NCI-H2196 treated with DMSO at 0.1 percent for 48 hours (cell line): ENCODE results near the gene TMF1.
A peak's percentile ranks its signal among the peaks of the same experiment; 100 is the strongest.

Experiments
- DNase-seq: peaks from one replicate; lab custom pipeline; 2025; ENCODE audit not compliant: unreplicated experiment; lab: John Stamatoyannopoulos, UW

The TMF1 gene

DNA sequence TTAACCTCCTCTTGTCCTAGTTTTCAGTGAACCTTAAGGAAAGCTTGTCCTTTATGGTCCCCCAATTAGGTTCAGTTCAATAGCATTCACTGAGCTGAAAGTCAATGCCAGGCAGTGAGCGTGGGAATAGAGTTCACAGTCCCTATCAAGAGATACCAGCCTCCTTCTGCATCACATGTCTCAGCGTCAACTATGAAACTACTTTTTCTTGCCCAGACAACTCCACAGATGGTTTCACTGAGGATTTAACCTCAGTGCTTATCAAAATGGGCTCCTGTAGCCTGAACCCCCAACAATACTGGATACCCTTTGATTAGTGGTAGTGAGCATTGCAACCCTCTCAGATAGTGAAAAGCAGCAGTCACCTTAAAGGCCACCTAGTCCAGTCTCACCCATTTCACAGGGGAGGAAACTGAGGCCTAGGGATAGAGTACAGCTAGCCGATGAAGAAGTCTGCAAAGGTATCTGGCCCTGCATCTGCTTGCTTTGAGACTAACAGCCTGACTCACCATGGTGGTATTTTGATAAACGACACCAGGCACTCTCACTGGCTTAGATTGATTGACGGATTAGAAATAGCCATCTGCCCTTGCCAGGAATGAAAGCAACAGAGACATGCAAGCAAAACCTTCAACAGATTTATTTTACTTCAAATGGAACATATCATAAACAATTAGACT is 29.6 kb upstream of the TMF1 start:
- no peak for DNase-seq

DNA sequence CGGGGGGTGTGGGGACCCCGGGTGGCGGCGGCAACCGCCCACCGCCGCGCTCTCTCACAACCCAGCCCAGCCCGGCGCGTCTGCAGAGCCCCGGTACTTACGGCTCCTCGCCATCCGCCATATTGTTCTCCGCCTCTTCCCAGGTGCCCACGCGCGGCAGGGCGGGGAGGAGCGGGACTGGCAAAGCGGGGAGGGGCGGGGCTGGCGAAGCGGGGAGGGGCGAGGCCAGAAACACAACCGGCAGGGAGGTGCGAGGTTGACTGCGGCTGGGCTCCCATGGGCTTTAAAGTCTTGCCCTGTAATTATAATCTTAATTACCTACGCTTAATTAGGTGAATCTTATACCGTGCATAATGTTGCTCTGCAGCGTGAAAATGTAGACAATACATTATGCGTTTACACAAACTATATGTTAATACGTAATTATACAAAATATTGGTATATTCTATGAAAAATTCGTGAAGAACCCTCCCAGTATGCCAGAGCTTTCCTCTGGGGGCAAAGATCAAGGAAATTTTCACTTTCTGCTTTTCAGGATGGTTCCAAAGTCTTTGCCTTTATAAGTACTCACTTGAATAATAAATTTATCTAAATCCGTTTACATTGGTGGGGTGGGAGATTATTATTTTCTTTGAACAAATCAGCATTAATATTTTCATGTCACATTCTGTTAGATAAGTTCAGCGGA is 28.2 kb upstream of the TMF1 start, which contains the start of gene UBA3:
Gene UBA3 (minus strand): TSS at position 133 of the 688 bp plus-strand sequence. CDS start 12 bp downstream, at position 121.
- peak; percentile 44 for DNase-seq

- no peak for DNase-seq
These were observed 27.4 kb upstream of the TMF1 start for GRCh38 chr3:69079269-69080159.

- DNase-seq = no peak
These were observed 20.8 kb upstream of the TMF1 start for GRCh38 chr3:69072928-69073327.

DNA sequence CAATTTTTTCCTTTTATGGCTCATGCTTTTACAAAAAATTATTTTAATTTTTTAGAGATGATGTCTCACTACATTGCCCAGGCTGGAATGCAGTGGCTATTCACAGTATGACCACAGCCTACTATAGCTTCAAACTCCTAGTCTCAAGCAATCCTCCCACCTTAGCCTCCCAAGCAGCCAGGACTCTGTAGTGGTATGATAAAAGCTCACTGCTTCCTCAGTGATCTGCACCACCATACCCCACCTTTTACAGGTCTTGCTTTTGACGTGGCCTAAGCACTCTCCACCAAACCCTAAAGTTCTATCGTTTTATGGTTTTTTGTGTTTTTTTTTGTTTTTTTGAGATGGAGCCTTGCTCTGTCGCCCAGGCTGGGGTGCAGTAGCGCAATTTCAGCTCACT is 14.0 kb upstream of the TMF1 start:
- no peak for DNase-seq

DNA sequence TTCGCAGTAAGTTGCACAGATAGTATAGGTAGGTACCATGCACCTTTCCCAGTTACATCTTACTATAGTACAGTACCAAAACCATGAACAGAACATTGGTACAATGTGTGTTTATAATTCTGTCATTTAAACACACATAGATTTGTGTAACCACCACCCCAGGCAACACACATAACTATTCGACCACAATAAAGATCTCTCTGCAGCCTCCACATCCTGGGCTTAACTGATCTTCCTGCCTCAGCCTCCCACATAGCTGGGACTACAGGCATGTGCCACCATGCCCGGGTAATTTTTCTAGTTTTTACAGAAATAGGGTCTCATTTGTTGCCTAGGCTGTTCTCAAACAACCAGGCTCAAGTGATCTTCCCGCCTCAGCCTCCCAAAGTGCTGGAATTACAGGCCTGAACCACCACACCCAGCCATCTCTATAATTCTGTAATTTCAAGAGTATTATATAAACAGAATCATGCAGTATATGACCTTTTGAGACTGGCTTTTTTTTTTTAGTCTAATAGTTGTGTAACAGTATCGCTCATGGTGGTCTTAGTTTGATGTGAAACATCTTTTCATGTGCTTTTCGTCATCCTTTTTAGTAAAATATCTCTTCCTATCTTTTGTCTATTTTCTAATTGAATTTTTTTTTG is 13.3 kb upstream of the TMF1 start:
- DNase-seq = no peak

- DNase-seq = no peak
These were observed 11.5 kb upstream of the TMF1 start for GRCh38 chr3:69063636-69064035.

GRCh38 chr3:69059688-69060087 is 7.6 kb upstream of the TMF1 start:
- DNase-seq = no peak

DNA sequence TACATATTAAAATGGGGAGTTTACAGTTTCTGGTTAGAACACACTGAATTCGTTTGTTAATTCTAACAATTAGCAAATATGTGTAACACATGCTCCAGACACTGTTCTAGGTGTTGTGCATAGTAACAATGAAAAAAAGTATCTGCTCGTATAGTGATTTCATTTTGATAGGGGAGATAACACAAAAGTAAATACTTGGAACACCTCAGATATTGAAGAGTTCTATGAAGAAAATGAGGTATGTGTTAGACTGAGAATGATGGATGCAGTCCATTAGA is 6.8 kb upstream of the TMF1 start:
- no peak for DNase-seq

DNA sequence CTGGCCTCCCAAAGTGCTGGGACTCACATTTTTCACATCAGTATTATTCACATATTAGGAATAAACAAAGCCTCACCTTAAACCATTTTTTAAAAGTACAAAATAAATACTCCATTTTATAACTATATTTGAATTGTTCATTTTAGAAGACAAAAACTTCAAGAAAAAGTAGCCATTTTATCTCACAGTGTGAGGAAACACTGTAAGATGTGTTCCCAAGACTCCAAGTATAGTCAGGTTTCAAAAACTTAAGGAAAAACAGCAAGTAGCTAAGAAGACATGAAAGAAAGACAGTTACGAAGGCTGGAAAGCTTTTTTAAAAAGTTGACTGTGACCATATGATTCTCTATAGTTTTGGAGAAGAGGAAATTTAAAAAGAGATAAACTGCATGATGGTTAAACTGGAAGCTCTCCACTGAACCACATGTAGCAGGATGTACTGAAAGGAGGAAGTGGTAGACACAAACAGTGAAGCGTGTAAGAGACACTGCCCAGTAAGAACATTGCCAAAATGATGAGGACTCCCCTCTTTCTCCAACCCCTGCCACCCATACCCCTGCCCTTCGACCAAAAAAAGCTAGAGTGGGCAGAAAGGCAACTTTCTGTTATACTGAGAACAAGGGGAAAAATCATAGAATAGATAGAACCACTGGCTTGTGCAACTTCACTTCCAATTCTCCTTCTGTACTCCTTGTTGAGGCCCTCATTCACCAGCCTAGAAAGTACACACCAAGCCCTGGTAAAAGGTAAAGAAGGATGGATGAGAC is 6.2 kb upstream of the TMF1 start:
- no peak for DNase-seq

DNA sequence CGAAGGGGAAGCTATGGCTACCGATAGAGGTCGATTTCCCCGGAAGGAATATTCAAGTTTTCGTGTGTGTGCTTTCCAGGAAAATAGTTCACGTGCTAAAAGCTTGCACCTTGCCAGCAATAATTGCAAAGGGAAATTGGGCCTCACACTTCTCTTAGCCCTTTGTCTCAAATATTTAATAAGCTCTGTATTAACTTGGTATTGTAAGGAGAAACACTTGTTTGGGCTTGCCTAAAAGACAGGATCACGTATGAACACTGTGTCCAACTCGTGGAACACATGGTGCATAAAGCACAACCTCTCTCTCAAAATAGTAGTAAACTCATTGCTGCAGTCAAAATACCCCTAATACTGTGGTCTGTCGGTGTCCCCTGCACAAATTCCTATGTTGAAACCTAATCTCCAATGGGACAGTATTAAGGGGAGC is 352 bp upstream of the TMF1 start:
- no peak for DNase-seq

- DNase-seq = no peak
These were observed 3.1 kb downstream of the TMF1 start for GRCh38 chr3:69048990-69049389.

GRCh38 chr3:69044608-69045007 is 7.5 kb downstream of the TMF1 start:
- no peak for DNase-seq

GRCh38 chr3:69033470-69033869 is 18.7 kb downstream of the TMF1 start:
- DNase-seq = no peak

DNA sequence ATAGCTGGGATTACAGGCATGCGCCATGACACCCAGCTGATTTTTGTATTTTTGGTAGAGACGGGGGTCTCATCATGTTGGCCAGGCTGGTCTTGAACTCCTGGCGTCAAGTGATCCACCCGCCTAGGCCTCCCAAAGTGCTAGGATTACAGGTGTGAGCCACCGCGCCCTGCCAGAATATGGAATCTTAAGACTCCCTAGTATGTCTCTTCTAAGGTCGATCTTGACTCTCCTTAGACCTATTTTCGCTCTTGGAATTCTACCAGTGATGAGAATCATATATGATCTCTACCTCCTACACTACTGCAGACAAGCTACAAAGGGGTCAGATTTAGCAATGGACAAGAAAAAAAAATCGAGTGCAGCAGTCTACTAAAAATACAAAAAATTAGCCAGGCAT is 19.4 kb downstream of the TMF1 start:
- DNase-seq = no peak

GRCh38 chr3:69032142-69032541 is 20.0 kb downstream of the TMF1 start:
- no peak for DNase-seq

DNA sequence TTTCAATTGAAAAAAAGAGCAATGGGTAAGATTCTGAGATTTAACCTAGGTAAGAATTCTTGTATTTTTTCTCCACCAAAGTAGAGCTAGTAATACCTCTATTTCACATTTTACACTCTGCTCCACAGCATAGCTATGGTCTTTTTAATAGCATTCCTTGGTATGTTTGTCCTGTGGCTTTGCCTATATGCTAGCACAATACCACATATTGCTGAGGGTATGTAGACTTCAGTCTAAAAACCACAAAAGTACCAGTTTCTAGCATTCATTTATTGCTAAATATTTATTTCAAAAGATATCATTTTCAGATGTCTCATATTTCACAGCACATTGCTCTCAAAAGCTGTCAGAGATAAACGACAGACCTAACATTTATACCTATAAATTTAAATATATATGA is 20.5 kb downstream of the TMF1 start:
- no peak for DNase-seq

DNA sequence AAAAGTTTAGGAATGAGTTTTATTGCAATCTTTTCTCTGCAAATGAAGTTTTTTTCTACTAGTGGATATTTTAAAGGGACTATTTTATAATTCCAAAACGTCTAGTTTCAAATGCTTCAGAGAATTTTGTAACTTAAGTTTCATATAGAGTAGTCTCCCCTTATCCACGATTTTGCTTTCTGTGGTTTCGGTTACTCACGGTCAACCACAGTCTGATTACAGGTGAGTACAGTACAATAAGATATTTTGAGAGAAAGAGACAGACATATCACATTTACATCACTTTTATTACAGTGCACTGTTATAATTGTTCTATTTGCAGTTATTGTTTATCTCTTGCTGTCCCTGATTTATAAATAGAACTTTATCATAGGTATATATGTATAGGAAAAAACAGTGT is 31.3 kb downstream of the TMF1 start:
- DNase-seq = no peak

DNA sequence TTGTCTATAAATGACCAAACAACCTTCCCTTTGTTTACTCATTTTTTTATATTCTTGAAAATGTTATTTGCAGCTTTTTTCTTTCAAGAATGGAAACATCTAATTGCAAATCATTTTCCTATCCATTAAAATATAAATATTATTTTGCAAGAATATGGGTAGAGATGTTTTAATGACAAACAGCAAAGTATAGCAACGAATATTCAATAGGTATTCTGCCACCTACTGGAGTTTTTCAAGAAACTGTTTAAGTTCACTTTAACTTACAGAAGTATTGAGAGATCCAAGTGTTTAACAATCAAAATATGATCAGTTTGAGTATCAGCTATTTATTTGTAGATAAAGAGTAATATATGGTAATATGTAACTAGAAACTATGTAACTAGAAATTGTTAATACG is 31.7 kb downstream of the TMF1 start:
- no peak for DNase-seq

- DNase-seq = no peak
These were observed 35.2 kb downstream of the TMF1 start for GRCh38 chr3:69016901-69017300.

DNA sequence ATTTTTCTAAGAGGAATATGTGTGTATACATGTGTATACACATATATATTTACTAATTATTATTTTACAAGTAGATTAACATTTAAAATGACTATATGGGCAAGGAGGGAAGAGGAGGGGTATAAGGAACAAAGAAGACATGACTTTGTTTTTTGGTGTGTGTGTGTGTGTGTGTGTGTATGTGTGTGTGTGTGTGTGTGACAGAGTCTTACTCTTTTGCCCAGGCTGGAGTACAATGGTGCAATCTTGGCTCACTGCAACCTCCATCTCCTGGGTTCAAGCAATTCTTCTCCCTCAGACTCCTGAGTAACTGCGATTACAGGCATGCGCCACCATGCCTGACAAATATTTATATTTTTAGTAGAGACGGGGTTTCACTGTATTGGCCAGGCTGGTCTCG is 36.0 kb downstream of the TMF1 start:
- no peak for DNase-seq
